Activated CD4-positive, alpha-beta T cell treated with anti-CD3 and anti-CD28 coated beads, Interleukin-2, amount 50 U/mL, for 1 hour (primary cell): Measurements from ENCODE around the gene CMIP.

ENCODE experiments used
- DNase-seq: peaks from one replicate; pipeline ENCODE4 v3.0.0-alpha.2; 2020

The CMIP gene

DNA sequence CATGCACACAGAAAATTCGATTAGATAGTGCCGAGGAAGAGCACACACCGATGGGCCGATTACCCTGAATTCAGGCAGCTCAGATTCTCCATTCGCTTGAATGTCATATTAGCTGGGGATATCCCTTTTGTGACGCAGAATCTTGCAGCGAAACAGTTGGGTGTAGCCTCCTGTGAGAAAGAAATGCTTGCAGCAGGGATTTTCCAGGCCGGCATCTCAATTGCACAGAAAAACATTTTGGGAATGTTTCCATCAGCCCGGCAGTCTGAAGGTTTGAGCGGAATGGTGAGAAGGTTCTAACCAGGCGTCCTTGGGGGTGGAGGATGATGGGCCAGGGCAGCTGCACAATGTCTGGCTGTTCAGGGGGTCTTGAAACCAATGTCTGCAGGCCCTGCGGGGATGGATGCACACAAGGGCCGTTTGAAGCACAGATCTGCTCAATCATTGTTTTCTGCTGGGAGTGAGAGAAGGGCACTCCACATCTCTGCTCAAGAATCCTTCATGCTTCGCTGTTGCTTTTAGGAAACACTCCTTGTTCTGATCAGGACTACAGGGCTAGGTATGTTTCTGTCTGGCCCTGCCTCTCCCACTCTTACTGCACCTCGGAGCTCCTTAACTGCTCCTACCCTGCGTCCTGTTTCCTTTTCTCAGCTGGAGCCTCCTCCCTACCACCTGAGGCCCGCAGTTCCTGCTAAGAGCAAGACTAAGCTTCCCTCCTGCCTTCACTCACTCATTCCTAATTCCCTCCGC is 94.6 kb downstream of the CMIP start:
- DNase-seq, result no peak

- DNase-seq, result no peak
Measured at GRCh38 chr16:81539759-81540472, 95.3 kb downstream of the CMIP start.

- no peak for DNase-seq
Measured at GRCh38 chr16:81541314-81541713, 96.7 kb downstream of the CMIP start.

- no peak for DNase-seq
Measured at GRCh38 chr16:81542609-81543570, 98.3 kb downstream of the CMIP start.

DNA sequence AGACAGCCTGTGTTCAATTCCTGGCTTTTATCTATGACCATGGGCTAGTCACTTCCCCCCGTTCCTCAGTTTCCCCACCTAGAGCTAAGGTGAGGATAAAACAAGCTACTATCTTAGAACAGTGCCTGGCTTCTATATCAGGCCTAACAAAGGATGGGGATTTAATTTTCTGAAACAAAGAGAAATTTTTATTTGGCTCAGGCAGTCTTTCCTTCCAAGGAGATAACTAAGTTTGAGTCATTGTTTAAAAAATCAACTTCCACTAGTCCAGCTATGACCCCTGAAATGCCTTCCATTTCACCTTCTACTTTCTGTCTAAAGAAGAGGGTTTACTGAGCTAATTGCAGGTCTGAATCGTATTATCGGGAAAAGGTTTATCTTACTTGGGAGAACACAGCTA is 99.0 kb downstream of the CMIP start:
- DNase-seq, result no peak

GRCh38 chr16:81544261-81544660 is 99.7 kb downstream of the CMIP start:
- DNase-seq, result no peak

GRCh38 chr16:81544700-81545271 is 100.2 kb downstream of the CMIP start:
- no peak for DNase-seq

DNA sequence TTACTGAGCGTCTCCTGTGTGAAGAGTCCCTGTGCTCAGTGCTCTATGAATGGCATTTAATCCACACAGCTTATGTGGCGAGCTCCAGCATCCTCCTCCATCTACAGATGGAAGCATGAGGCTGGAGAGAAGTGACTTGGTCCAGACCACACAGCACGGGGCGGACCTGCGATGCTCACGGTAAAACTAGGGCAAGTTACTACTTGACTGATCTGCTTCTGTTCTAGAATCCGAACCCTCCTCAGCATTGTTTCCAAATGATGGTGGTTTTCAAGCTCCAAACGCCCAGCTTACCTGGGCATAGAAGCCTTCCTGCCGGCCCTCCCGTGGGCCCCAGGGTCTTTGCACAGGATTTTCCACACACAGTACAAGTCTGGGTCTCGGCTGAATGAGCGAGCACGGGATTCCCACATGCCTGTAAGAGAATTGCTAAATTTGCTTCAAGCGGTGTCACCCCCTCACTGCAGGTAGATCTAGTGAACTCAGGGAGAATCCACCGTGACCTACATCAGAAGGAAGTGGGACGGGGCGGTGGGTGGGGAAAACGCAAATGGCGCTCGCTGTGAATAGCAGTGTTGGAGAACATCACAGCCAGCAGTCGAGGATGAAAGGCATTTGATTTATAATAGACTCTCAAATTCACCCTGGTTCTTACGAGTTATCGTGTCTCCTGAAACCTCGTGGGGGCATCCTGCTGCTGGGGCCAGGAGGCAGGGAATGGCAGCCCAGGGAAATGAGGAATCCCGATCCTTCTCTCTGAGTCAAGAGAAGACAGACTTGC is 101.1 kb downstream of the CMIP start:
- no peak for DNase-seq

DNA sequence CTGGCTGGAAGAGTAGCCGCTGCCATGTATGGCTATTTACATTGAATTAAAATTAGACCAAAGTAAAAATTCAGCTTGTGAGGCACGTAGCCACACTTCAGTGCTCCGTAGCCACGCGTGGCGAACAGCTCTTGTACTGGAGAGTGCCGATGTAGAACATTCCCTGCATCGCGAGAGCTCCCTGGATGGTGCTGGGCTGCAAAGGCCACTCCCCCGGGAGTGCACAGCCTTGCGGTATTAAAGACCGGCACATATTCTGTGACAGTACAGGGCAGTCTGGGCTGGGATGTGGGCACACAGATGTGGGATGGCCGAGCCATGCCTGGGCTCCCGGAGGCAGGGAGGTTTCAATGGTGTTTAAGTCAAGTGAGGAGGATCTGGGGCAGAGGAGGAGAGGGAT is 102.2 kb downstream of the CMIP start:
- DNase-seq, result no peak

DNA sequence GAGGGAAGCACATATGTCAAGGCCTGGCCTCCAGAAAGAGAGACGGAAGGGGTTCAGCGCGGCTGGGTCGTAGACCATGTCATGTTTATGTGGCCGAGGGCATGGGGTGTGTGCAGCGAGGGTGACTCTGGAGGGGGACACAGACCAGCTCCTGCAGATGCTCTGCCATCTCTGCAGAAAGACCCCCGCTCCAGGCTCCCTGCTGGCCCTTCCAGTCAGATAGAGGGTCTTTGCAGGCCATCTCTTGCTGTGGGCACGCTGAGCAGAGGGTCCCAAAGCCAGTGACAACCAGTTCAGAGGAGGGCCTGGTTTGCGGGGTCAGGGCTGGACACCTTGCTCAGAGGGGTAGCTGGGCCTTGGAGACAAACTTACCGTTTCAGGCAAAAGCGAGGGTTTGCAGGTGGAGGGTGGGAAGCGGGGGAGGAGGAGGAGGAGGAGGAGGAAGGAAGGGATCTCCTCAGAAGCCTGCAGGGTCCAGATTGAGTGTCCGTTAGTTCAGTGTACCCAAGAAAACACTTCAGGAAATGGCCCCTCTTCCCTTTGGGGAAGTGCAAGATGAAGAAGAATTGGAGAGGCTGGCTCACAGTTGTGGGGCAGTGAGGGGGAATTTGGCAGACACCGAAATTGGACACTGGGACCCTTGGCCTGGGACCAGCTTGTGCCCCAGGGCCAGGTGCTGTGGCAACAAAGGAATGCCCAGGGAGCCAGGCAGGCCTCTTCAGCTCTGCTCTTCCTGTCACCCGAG is 102.8 kb downstream of the CMIP start:
- no peak for DNase-seq

GRCh38 chr16:81547939-81548216 is 103.3 kb downstream of the CMIP start:
- no peak for DNase-seq

- no peak for DNase-seq
Measured at GRCh38 chr16:81548551-81548875, 103.9 kb downstream of the CMIP start.

- DNase-seq, result no peak
Measured at GRCh38 chr16:81548876-81549546, 104.4 kb downstream of the CMIP start.

DNA sequence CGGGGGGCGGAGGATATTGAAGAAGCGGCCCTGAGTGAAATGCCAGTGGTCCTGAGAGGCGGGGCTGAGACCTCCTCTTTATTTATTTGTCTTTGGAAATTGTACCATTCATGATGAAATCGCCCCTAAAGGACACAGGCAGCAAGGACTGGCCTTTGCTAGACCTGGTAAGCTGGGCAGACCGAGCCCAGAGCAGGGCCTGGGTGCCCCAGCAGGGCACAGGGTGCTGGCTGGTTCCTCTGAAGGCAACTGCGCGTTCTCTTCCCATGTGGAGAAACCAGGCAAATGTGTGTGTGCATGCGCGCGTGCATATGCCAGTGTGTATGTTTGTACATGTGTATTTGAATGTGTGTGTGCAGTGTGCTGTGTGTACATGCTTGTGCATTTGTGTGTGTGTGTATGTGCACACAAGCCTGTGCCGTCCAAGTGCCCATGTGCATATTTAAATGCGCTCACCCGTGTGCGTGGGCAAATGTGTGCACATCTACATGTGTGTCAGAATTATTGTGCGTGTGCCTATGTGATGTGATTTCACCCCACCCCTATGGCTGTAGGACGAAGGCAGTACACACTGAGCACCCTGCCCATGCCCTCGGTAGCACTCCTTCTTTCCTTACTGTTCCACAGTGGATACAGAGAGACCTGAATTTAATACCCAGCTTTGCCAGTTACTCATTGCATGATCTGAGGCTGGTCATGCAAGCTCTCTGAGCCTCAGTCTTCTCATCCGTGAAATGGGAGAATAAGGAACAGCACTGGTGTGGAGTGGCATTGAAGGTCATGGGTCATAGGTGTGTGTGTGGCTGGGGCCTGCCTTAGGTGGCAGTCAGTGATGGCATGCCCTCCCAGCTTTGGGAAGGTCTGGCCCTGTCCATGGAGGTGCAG is 105.2 kb downstream of the CMIP start:
- DNase-seq, result no peak

DNA sequence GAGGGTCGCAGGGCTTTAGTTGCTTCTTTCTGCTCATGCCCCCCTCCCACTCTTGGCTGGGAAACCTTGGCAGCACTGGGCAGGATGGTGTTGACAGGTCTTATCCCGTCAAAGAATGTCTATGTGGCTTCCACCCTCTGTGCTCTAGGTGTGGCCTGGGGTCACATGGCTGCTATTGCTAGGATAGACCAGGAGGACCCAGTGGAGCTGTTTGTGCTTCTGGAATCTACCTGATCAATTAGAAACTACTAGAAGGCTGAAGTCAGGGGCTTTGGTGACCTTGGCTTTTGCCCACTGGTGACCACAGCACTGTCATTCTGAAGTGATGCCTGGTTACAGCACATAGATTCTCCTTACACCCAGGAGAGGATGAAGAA is 105.8 kb downstream of the CMIP start:
- DNase-seq, result no peak

DNA sequence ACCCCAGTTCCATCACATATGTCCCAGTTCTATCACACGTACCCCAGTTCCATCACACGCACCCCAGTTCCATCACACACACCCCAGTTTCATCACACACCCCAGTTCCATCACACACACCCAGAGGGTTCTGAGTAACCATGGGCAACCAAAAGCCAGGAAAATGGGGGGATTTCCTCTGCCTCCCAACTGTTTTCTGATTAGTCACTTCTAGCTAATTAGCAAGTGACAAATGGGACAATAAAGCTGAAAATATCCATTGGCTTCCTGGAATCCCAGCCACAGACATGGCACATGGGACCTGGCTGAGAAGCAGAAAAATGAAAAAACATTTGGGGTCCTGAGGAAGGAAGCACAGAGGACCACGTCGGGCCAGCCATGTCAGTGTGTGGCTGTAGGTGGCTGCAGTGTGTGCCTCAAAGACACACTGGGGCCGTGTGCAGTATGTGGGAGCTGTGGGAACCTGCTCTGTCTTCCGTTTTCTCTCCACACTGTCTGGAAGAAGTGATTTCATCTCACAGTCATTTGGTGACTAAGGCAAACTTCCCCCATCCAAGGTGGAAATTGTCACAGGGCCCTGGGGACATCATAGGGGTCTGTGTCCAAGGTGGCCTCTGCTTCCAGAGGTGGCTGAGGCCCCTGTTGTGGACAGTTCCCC is 106.7 kb downstream of the CMIP start:
- DNase-seq, result no peak

DNA sequence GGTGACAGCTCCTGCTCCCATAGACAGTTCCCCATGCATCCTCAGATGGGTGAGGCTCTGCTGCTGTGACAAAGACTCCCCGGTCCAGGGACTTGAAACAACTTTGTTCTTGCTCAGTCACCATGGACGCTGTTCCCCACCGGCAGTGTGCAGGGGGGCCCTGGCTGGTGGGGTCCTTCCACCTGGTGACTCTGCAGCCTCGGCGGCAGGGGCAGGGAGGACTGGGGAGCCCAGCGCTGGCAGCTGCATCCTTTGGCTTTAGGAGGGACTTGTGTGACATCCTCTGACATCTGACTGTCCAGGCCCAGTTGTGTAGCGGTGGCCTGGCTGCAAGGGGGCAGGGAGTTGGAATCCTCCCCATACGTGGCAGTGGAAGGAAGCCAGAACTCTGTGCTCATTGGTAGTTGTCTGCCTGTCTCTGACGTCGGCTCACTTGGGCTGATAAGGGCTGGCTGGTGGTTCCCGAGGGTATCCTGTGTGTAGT is 107.3 kb downstream of the CMIP start:
- no peak for DNase-seq

DNA sequence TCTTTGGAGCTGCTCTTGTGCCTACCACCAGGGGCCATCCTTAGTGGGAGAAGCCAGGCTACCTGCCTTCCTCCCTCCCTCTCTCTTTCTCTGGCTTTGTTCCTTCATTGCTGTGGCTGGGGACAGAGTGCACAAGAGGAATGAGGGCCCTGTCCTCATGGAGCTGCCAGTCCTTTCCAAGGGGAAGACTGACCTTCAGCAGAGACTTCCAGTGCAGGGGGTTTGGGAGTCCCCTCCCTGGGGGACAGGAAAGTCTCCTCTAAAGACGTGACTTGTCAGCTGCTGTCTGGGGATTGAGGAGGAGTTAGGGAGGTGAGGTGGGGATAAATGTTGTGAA is 108.1 kb downstream of the CMIP start:
- no peak for DNase-seq

DNA sequence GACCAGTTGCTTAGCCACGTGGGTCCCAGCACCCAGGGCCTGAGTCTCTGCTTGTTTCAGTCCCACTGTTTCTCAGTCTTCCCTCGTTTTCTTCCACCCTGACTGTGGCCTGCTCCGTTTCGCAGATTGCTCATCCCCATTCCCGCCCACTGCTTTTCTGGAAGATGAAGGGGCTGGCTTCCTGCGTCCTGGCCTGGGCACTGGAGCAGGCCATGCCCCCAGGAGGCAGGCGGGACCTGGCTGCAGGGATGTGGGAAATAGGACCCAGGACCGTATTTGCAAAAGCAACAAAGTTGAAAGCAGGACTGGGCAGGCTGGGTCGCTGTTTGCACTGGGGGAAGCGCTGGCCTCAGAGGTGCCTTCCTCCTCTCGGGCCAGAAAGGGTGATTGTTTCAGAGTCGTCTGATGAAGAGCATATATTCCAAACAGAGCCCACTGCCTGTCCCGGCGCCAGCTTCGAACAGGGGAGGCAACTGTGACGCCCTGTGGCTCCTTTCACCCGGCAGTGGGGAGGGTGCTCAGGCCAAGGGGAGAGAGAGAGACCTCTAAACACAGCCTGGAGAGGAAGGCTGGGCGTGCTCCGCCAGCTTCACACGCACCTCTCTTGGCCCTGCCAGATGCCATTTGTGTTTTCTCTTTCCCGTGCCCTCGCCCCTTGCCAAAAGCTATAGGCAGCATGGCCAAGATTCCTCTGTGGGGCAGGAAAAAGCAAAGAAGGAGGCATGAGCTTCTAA is 108.6 kb downstream of the CMIP start:
- DNase-seq, result no peak
